GM12878 (cell line): Measurements from ENCODE around the gene SNRPA1. TPM values are rescaled to one million over a fixed set of nuclear protein-coding genes. Genes with fewer than 3 reads are reported as not detected.

ENCODE experiments used
- BCLAF1 ChIP-seq: fragments of 450-650 bp; IDR thresholded peaks from 2 replicates; pipeline ENCODE4 v1.6.1; 2017; ENCODE audit warnings: antibody characterized with exemption, mild to moderate bottlenecking, moderate library complexity
- CEBPB ChIP-seq, 2 experiments: fragments of 150-350 bp in 1 of 2; IDR thresholded peaks; 2 replicates each; pipeline ENCODE4 v1.6.1; 2012 to 2014; ENCODE audit warnings: low read depth in 2 of 2, low read length in 2 of 2, borderline replicate concordance in 1 of 2, inconsistent platforms in 1 of 2
- HDAC6 ChIP-seq: fragments of 200-600 bp; sonication (generic); IDR thresholded peaks from one replicate; pipeline ENCODE4 v1.8.0; 2017; ENCODE audit warnings: antibody characterized with exemption; ENCODE audit not compliant: unreplicated experiment
- MYB ChIP-seq: fragments of 150-350 bp; IDR thresholded peaks from 2 replicates; pipeline ENCODE4 v1.6.1; 2014; ENCODE audit warnings: mild to moderate bottlenecking, low read depth, low read length, borderline replicate concordance
- PRDM15 ChIP-seq: fragments of 450-650 bp; formaldehyde crosslinking; IDR thresholded peaks from 2 replicates; pipeline ENCODE4 v1.4.0; 2020; ENCODE audit warnings: mild to moderate bottlenecking, moderate library complexity
- RFX5 ChIP-seq: IDR thresholded peaks from 2 replicates; pipeline ENCODE4 v1.6.1; 2011; ENCODE audit warnings: low read depth, low read length, improper control_type of control experiment
- SMC3 ChIP-seq: IDR thresholded peaks from 2 replicates; pipeline ENCODE4 v1.6.1; 2011; ENCODE audit warnings: low read length, improper control_type of control experiment, borderline replicate concordance
- ZBTB40 ChIP-seq: fragments of 450-650 bp; IDR thresholded peaks from 2 replicates; pipeline ENCODE4 v1.6.1; 2016; ENCODE audit warnings: mild to moderate bottlenecking, moderate library complexity, borderline replicate concordance
- ZNF622 ChIP-seq: fragments of 450-650 bp; IDR thresholded peaks from 2 replicates; pipeline ENCODE4 v1.6.1; 2017; ENCODE audit warnings: mild to moderate bottlenecking, inconsistent platforms
- polyA plus RNA-seq, 11 experiments: library from polyadenylated mRNA; depleted of rRNA in 4 of 11; unstranded in 6 of 11; stranded (reverse) in 5 of 11; fragments of >200 nt; fragmentation: Nextera tagmentation in 4 of 11; fragmentation: Illumina TruSeq in 1 of 11; extraction: Ambion mirVana in 4 of 11; extraction: Trizol in 1 of 11; gene quantifications; 1 replicate in 1 of 11; 2 replicates in 10 of 11; pipeline versions ENCODE4 v1.2.1 to v1.2.3, GENCODE V29; 2011 to 2016; ENCODE audit warnings: inconsistent platforms in 2 of 11, missing spikeins in 2 of 11, low read depth in 1 of 11
- total RNA-seq, 4 experiments: library from RNA; depleted of rRNA in 3 of 4; stranded (reverse); fragments of >200 nt in 3 of 4; fragmentation: Illumina TruSeq in 1 of 4; extraction: Trizol in 1 of 4; gene quantifications; 2 replicates each; pipeline versions ENCODE4 v1.2.1 to v1.2.3, GENCODE V29; 2013 to 2021

Gene SNRPA1
- total and polyA plus RNA-seq, 10 of the 15 experiments (the other 5 are each of a cell fraction or from before 2014, with no cell fraction given): 59.9 to 267 (median 161) TPM

GRCh38 chr15:101325263-101326025, 30.4 kb upstream of the SNRPA1 start (continued):
- TF ChIP-seq ZBTB40 (no peak), PRDM15 (CRISPR knock-in tag) (no peak), SMC3 (no peak), CEBPB (IDR thresholded peaks at IDR 0.05; ENCODE audit: borderline replicate concordance in 1 of 2, low read depth in 2 of 2, low read length in 2 of 2) (no peak), BCLAF1 (no peak), ZNF622 (no peak), HDAC6 (no peak), RFX5 (no peak), MYB (no peak)
